HL-60/S4 (cell line): ENCODE results near the gene FBL.
"Not testable (repeated sequence)": the region's sequence is repeated elsewhere in the genome, so short reads cannot be mapped to it uniquely, and the experiment has no call there.

Experiments used
- in situ Hi-C: fragments of 300-500 bp; cut with MboI; formaldehyde crosslinking; loops from 2 replicates; pipeline ENCODE4 v1.14.3; 2022; ENCODE audit warnings: low sequenced_read_pairs

Gene FBL

GRCh38 chr19:39877488-39877887, 31.3 kb upstream of the FBL start:
- in situ Hi-C loops, result not testable (repeated sequence)

- in situ Hi-C loops, result not testable (repeated sequence)
Measured at GRCh38 chr19:39876486-39876885, 30.3 kb upstream of the FBL start.

GRCh38 chr19:39875401-39875864, 29.3 kb upstream of the FBL start:
- in situ Hi-C loops, result not testable (repeated sequence)

DNA sequence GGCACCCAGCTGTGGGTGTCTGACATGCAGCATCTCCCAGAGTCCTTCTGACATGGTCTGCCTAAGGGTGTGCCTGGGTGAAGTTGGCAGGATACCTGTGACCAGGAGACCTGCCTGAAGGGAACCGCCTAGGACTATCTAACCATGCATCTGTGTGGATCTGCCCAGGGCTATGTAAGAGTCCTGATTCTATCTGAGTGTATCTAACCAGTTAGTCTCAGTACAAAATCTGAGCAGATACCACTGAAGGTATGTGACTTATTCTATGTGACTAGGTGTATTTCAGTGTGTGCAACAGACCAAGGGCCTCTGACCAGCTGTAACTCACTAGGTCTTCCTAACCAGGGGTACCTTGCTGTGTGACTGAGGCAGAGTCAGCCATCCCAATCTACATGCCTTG, 28.2 kb upstream of the FBL start:
- in situ Hi-C loops, result no loop called here

DNA sequence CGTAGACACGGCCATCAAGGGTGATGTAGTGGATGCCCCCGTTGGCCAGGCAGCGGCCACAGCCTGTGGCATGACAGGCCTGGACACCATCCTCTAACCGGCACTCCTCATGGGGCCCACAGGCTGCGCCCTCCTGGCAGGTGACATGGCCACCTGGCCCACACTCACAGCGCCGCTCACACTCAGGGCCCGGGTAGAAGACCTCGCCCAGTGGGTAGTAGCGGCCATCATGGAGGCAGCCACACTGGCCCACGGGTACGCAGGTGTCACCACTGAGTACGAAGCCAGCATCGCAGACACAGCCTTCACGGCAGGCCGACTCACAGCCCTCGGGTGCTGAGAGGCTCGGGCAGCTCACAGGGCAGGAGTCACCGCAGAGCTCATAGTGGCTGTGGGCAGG, 27.2 kb upstream of the FBL start:
- in situ Hi-C loops, result no loop called here

- in situ Hi-C loops, result no loop called here
Measured at GRCh38 chr19:39871886-39872866, 26.0 kb upstream of the FBL start.

DNA sequence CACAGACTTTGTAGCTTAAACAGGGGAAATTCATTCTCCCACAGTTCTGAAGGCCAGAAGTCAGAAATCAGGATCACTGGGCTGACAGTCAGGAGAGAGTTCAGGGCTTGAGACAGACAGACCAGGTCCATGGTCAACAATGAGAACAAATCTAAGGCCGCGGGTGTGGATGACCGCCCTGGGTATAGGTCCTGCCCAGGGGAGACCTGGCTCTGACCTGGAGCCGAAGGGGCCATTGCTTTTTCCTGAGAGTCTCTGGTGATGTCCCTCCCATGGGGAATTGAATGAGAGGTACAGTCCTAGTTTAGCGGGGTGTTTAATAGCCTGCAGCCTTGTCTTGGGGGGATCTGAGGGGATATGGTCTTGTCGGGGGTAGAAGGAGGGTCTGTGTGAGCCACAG, 25.2 kb upstream of the FBL start:
- in situ Hi-C loops, result no loop called here

- in situ Hi-C loops, result no loop called here
Measured at GRCh38 chr19:39870171-39870971, 24.2 kb upstream of the FBL start.

DNA sequence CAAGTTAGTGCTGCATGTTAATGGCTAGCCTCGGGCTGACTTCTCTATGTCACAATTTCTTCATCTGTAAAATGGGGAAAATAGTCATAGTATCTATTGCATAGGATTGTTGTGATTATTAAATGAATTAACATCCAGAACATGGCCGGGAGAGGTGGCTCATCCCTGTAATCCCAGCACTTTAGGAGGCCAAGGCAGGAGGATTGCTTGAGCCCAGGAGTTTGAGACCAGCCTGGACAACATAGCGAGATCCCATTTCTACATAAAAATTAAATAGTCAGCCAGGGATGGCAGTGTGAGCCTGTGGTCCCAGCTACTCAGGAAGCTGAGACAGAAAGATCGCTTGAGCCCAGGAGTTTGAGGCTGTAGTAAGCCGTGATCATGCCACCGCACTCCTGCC, 21.8 kb upstream of the FBL start:
- in situ Hi-C loops, result no loop called here

DNA sequence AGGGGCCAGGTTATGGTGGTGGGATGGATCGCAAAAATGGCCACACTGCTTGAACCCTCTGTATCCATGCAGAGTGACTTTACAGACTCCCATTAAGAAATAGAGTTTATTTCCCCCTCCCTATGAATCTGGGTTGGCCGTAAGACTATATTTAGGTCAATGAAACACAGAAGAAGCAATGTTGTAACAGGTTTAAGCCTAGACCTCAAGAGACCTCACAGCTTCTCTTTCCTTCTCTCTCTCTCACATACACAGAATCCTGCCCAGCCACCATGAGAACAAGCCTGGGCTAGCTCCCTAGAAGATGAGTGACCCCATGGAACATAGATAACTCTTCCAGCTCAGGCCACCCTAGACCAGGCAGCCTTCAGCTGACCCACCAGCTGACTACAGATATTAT, 21.0 kb upstream of the FBL start:
- in situ Hi-C loops, result no loop called here

DNA sequence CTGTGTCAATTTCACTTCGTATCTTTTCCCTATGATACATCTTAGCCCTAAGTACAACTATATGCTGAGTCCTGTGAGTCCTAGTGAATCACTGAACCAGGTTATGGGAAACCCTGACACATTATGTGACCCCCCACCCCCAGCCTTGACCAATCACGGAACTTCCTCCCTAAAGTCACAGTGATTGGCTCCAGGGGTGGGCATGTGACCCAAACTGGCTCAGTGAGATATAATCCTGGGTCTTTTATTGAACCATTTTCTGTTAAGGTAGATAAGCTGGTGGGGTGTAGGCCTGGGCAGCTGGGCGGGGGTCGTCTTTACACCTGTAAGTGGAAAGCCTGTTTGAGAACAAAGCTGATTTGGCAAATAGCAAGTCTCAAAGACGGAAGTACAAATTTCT, 19.8 kb upstream of the FBL start:
- in situ Hi-C loops, result no loop called here

- in situ Hi-C loops, result no loop called here
Measured at GRCh38 chr19:39865186-39865585, 19.0 kb upstream of the FBL start.

GRCh38 chr19:39864118-39864517, 17.9 kb upstream of the FBL start:
- in situ Hi-C loops, result no loop called here

DNA sequence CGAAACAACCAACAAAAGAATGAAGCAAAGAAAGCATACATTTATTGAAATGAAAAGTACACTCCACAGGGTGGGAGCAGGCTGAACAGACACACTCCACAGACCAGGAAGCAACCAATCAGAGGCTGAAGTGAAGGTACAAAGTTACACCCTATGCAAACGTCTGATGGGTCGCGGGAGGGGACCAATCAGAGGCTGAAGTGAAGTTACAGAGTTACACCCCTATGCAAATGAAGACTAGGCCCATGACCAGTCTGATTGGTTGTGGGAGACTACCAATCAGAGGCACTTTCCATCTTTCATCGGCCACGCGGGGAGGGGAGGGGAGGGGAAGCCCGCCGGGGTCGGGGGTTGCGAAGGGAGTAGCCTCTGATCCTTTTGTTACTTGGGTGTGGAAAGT, 12.4 kb upstream of the FBL start:
- in situ Hi-C loops, result no loop called here

DNA sequence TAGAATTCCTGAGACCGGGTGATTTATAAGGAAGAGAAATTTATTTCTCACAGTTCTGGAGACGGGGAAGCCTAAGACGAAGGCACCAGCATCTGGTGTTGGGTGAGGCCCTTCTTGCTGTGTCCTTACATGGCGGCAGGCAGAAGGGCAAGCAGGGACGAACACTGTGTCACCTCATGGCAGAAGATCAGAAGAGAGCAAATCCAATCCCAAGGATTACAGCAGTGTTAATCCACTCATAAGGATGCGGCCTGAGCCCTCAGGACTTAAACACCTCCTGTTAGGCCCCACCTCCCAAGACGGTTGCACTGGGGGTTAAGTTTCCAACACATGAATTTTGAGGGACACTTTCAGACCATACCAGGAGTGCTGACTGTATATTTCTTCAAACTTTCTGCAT, 6.7 kb upstream of the FBL start:
- in situ Hi-C loops, result no loop called here

DNA sequence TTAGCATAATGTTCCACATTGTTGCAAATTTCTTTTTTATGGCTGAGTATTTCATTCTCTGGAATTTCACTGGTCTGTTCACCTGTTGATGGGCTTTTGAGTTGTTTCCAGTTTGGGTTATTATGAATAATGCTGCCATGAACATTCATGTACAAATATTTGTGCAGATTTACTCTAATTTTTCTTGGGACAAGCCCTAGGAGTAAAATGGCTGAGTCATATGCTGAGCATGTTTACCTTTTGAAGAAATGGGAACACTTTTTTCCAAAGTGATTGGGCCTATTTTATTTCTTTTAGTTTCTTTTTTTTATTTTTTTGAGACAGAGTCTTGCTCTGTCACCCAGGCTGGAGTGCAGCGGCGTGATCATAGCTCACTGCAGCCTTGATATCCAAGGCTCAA, 4.7 kb upstream of the FBL start:
- in situ Hi-C loops, result no loop called here

- in situ Hi-C loops, result no loop called here
Measured at GRCh38 chr19:39848392-39848791, 2.2 kb upstream of the FBL start.

DNA sequence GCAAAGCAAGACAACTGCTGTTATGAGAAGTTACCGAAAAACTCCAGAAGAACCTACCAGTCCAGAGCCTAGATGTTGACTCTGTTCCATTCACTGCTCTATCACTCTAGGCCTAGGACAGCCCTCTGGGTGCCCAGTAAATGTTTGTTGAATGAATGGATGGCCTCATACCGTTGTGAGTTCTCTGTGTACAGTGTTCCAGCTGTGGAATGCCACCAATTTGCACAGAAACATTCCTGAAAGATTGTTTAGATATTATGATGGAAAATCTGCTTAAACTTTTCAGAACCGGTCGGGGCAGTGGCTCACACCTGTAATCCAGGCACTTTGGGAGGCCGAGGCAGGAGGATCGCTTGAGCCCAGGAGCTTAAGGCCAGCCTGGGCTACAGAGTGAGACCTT, 1.3 kb upstream of the FBL start:
- in situ Hi-C loops, result no loop called here

DNA sequence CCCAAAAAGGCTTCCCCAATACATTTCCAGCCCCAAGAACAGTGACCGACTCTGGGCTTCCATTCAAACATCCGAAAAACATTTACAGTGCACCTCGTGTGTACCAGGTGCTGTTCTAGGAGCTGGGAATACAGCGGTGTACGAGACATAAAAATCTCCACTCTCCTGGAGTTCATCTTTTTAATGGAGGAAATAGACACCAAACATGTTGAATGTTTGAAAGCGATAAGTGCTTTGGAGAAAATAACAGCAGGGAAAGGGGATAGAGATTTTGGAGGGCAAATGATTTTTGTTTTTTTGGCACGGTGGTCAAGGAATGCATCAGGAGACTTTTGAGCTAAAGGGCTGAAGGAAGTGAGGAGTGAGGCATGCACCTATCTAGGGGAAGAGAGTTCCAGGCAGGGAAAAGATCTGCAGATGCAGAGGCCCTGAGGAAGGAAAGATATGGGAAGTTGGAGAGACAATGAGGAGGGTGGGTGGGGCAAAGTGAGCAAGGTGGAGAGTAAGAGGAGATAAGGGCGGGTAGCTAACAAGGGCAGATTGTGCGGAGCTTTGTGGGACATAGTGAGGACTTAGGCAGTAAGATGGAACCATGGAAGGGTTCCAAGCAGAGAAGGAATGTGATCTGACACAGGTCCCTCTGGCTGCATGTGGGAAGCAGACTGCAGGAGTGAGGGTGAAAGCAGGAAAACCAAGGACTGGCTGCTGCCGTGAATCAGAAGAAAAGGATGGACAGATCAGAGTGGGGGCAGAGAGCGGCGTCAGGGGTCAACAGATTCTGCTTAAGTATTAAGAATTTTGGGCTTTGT, 703 bp upstream of the FBL start:
- in situ Hi-C loops, result no loop called here

GRCh38 chr19:39845584-39845932, 621 bp downstream of the FBL start:
- in situ Hi-C loops, result no loop called here

DNA sequence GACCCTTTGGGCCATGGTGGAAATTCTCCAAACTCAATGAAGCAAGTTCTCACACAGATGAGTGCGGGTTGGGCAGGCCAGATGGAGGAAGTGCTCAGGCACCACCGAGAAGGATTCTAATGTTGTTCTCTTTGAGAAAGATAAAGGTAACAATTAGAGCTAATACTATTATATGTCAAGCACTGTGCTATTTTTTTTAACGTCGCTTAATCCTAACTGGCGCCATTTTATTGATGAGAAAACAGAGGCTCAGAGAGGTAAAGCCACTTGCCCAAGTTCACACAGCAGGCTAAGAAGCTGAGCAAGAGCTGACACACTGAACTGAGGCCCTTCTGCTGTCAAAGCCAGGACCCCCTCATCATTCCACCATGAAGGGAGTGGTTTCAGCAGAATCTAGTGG, 1.0 kb downstream of the FBL start:
- in situ Hi-C loops, result no loop called here
